HepG2 (cell line): ENCODE results near the gene SLC17A9. TPM values are rescaled to one million over a fixed set of nuclear protein-coding genes. Genes with fewer than 3 reads are reported as not detected.
A peak's percentile ranks its signal among the peaks of the same experiment; 100 is the strongest.

ENCODE experiments used
- ATF6 ChIP-seq: sonication (generic); formaldehyde crosslinking; conservative IDR thresholded peaks from 2 replicates; pipeline ENCODE4 v1.4.0; 2020; ENCODE audit warnings: missing genetic modification reagents
- CBFB ChIP-seq: sonication (generic); formaldehyde crosslinking; IDR thresholded peaks from 2 replicates; pipeline ENCODE4 v1.4.0; 2020; ENCODE audit warnings: missing genetic modification reagents
- CEBPZ ChIP-seq: IDR thresholded peaks from 2 replicates; pipeline ENCODE4 v1.6.1; 2012; ENCODE audit warnings: low read length, improper control_type of control experiment
- CHD4 ChIP-seq: fragments of 200-600 bp; sonication (generic); IDR thresholded peaks from 2 replicates; pipeline ENCODE4 v1.7.0; 2017; ENCODE audit warnings: mild to moderate bottlenecking, low read length, borderline replicate concordance
- CREBL2 ChIP-seq: sonication (generic); formaldehyde crosslinking; IDR thresholded peaks from 2 replicates; pipeline ENCODE4 v1.8.1; 2023; ENCODE audit warnings: missing genetic modification reagents, mild to moderate bottlenecking, borderline replicate concordance
- CREM ChIP-seq, 2 experiments: sonication (generic) in 1 of 2; formaldehyde crosslinking in 1 of 2; IDR thresholded peaks; 2 replicates each; pipeline versions ENCODE4 v1.4.0 to v1.6.1; 2016 to 2020; ENCODE audit warnings: antibody characterized with exemption in 1 of 2, mild to moderate bottlenecking in 1 of 2, missing genetic modification reagents in 1 of 2
- HCFC1 ChIP-seq: fragments of 150-350 bp; IDR thresholded peaks from 2 replicates; pipeline ENCODE4 v1.6.1; 2014; ENCODE audit warnings: low read depth, low read length
- MAF1 ChIP-seq: sonication (generic); formaldehyde crosslinking; IDR thresholded peaks from 2 replicates; pipeline ENCODE4 v1.5.0; 2020; ENCODE audit warnings: missing genetic modification reagents, borderline replicate concordance
- POLR2A ChIP-seq, 2 experiments: IDR thresholded peaks; 2 replicates each; pipeline ENCODE4 v1.6.1; 2011; ENCODE audit warnings: low read depth in 2 of 2, low read length in 2 of 2, mild to moderate bottlenecking in 1 of 2, moderate library complexity in 1 of 2; ENCODE audit not compliant: insufficient read depth in 1 of 2
- RBAK ChIP-seq: sonication (generic); formaldehyde crosslinking; IDR thresholded peaks from 2 replicates; pipeline ENCODE4 v1.5.1; 2020; ENCODE audit warnings: mild to moderate bottlenecking, missing genetic modification reagents
- STAT5B ChIP-seq: sonication (generic); formaldehyde crosslinking; IDR thresholded peaks from 2 replicates; pipeline ENCODE4 v1.4.0; 2020; ENCODE audit warnings: missing genetic modification reagents
- STAT6 ChIP-seq: sonication (generic); formaldehyde crosslinking; IDR thresholded peaks from 2 replicates; pipeline ENCODE4 v1.4.0; 2020; ENCODE audit warnings: missing genetic modification reagents, mild to moderate bottlenecking, borderline replicate concordance
- TOPORS ChIP-seq: sonication (generic); formaldehyde crosslinking; IDR thresholded peaks from 2 replicates; pipeline ENCODE4 v1.8.0; 2023; ENCODE audit warnings: mild to moderate bottlenecking, missing genetic modification reagents
- ZFP62 ChIP-seq: sonication (generic); formaldehyde crosslinking; IDR thresholded peaks from 2 replicates; pipeline ENCODE4 v1.4.0; 2020; ENCODE audit warnings: missing genetic modification reagents
- ZNF264 ChIP-seq: sonication (generic); formaldehyde crosslinking; IDR thresholded peaks from 2 replicates; pipeline ENCODE4 v1.4.0; 2020; ENCODE audit warnings: missing genetic modification reagents
- ZNF276 ChIP-seq: sonication (generic); formaldehyde crosslinking; IDR thresholded peaks from 2 replicates; pipeline ENCODE4 v1.4.0; 2020; ENCODE audit warnings: mild to moderate bottlenecking, low read depth, missing genetic modification reagents
- ZNF282 ChIP-seq: fragments of 450-650 bp; IDR thresholded peaks from 2 replicates; pipeline ENCODE4 v1.6.1; 2018; ENCODE audit not compliant: partially characterized antibody
- ZNF557 ChIP-seq: sonication (generic); formaldehyde crosslinking; IDR thresholded peaks from 2 replicates; pipeline ENCODE4 v1.4.0; 2020; ENCODE audit warnings: missing genetic modification reagents
- ZNF629 ChIP-seq: sonication (generic); formaldehyde crosslinking; conservative IDR thresholded peaks from 2 replicates; pipeline ENCODE4 v1.5.0; 2020; ENCODE audit warnings: missing genetic modification reagents
- ZZZ3 ChIP-seq: sonication (generic); formaldehyde crosslinking; IDR thresholded peaks from 2 replicates; pipeline ENCODE4 v1.4.0; 2020; ENCODE audit warnings: missing genetic modification reagents, mild to moderate bottlenecking, borderline replicate concordance
- polyA plus RNA-seq, 8 experiments: library from polyadenylated mRNA; depleted of rRNA in 3 of 8; stranded (reverse) in 7 of 8; unstranded in 1 of 8; fragments of >200 nt; fragmentation: Illumina TruSeq in 4 of 8; extraction: Trizol in 4 of 8; gene quantifications; 2 replicates each; pipeline versions ENCODE4 v1.2.1 to v1.2.3, GENCODE V29; 2011 to 2016; ENCODE audit warnings: low read depth in 4 of 8, missing spikeins in 1 of 8, mixed read lengths in 1 of 8; ENCODE audit not compliant: insufficient read depth in 1 of 8
- total RNA-seq, 5 experiments: library from RNA; depleted of rRNA; stranded (reverse); fragments of >200 nt; fragmentation: Illumina TruSeq; extraction: Trizol; gene quantifications; 2 replicates each; pipeline ENCODE4 v1.2.3, GENCODE V29; 2016; ENCODE audit warnings: low read depth in 1 of 5

The SLC17A9 gene
- total and polyA plus RNA-seq, 2 of the 13 experiments (the other 11 are each of a cell fraction or from before 2014, with no cell fraction given) = 110 to 191 TPM

- TF ChIP-seq CEBPZ (no peak), ZNF276 (no peak), ZNF557 (CRISPR knock-in tag) (no peak), STAT6 (CRISPR knock-in tag) (no peak), ZNF264 (no peak), ZNF282 (no peak), MAF1 (no peak), CBFB (no peak), ZZZ3 (CRISPR knock-in tag) (no peak), CREBL2 (CRISPR knock-in tag) (no peak; the same call in 1 of the 2 replicates), TOPORS (no peak), ATF6 (no peak), CHD4 (no peak), HCFC1 (no peak), POLR2A (IDR thresholded peaks at IDR 0.05; ENCODE audit: insufficient read depth in 1 of 2, low read depth in 2 of 2, low read length in 2 of 2) (peak; percentile 33 to 66; a peak in 3 of 4 replicates), CREM (IDR thresholded peaks at IDR 0.05) (no peak), CREM (CRISPR knock-in tag; IDR thresholded peaks at IDR 0.05) (no peak), STAT5B (CRISPR knock-in tag) (no peak), ZNF629 (CRISPR knock-in tag) (no peak), ZFP62 (CRISPR knock-in tag) (no peak), RBAK (no peak)
Observed at GRCh38 chr20:62967628-62968351, 15.3 kb downstream of the SLC17A9 start (continued).
